NCI-H187 treated with DMSO at 0.1 percent for 48 hours (cell line): ENCODE results near the gene HP1BP3.

Experiments used
- DNase-seq: peaks from one replicate; lab custom pipeline; 2025; lab: John Stamatoyannopoulos, UW

Gene HP1BP3

GRCh38 chr1:20770314-20771087, 16.6 kb downstream of the HP1BP3 start:
- DNase-seq: no peak

- no peak for DNase-seq
Observed at GRCh38 chr1:20767271-20767670, 19.8 kb downstream of the HP1BP3 start.

DNA sequence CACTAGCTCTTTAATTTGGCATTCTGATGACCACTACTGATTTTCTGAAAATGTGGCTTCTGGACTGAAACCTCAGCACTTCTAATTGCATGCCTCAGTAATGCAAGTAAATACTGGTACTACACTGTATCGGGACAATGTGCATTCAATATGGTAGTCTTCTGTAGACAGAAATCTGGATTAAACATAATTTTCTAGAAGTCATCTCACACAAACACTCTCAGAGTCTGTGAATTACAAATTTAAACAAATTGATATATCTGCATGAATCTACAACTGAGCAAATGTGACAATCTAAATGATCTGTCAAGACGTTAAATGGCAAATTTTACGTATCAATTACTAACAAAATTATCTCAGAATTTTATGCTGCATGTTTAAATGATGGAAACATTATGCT, 23.7 kb downstream of the HP1BP3 start:
- DNase-seq: no peak

DNA sequence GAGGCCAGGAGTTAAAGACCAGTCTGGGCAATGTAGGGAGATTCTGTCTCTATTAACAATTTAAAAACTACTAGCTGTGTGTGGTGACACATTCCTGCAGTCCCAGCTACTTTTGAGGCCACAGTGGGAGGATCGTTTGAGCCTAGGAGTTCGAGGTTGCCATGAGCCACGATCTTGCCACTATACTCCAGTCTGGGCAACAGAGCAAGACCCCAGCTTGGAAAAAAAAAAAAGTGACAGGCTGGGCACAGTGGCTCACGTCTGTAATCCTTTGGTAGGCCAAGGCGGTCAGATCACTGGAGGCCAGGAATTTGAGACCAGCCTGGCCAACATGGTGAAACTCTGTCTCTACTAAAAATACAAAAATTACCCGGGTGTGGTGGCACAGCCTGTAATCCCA, 26.8 kb downstream of the HP1BP3 start:
- no peak for DNase-seq

- no peak for DNase-seq
Observed at GRCh38 chr1:20753589-20753988, 33.5 kb downstream of the HP1BP3 start.

- no peak for DNase-seq
Observed at GRCh38 chr1:20751462-20751990, 35.6 kb downstream of the HP1BP3 start.

DNA sequence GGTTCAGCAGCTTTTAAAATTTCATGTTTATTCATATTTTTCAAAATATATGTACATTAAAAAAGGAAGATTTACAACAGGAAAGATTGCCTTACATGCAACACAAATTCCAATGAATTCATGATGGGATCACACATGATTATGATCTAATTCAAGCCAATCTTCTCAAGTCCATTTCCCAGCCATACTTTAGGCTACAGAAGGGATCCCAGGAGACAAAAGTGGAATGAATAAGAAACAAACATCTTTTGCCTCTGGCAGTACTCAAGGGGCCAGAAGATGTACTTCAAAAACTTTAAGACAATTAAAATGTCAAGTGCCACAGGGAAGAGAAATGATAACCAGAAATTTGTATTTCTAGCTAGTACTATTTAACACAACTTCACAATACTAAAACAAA, 44.4 kb downstream of the HP1BP3 start:
- DNase-seq: no peak

DNA sequence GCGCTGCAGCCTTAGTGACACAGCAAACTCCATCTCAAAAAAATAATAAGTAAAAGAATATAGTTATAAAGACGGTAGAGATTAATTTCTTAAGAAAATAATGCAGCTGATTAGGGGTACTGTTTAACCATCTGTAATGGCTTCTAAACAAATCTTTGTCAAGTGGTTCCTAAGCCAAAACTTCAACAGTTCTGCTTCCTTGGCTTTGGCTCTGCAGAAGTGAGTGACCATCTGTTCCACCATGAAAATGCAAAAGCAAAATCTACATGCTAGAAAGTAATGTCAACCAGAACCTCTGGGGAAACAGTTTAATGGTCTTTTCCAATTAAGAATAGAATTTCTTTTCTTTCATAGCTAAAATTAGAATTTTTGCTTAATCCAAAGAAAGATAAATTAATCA, 46.3 kb downstream of the HP1BP3 start:
- DNase-seq: no peak

GRCh38 chr1:20739225-20739624, 47.9 kb downstream of the HP1BP3 start:
- DNase-seq: no peak

DNA sequence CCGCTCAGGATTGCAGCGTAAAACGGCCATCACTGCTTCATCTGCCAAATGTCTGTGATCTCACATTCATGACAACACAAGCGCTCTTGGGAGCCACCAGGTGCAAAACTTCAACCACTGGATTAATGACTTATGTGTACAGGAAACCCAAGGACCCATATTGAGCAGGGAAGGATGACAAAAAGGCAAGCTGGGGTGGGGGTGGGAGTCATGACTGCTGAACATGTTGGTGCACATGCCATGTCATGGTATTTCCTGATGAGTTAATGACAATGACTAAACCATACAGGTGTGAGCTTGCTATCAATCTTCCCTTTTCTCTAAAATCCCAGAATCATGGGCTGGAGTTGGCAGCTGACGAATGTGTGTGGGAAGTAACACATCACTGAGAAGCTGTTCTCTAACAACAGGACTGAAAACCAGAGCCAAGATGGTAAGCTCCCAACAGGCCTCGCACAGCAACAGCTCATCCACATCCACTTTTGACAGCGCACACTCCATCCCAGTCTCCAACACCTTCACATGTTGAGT, 51.5 kb downstream of the HP1BP3 start:
- DNase-seq: no peak

GRCh38 chr1:20733360-20733975, 53.6 kb downstream of the HP1BP3 start:
- DNase-seq: no peak

DNA sequence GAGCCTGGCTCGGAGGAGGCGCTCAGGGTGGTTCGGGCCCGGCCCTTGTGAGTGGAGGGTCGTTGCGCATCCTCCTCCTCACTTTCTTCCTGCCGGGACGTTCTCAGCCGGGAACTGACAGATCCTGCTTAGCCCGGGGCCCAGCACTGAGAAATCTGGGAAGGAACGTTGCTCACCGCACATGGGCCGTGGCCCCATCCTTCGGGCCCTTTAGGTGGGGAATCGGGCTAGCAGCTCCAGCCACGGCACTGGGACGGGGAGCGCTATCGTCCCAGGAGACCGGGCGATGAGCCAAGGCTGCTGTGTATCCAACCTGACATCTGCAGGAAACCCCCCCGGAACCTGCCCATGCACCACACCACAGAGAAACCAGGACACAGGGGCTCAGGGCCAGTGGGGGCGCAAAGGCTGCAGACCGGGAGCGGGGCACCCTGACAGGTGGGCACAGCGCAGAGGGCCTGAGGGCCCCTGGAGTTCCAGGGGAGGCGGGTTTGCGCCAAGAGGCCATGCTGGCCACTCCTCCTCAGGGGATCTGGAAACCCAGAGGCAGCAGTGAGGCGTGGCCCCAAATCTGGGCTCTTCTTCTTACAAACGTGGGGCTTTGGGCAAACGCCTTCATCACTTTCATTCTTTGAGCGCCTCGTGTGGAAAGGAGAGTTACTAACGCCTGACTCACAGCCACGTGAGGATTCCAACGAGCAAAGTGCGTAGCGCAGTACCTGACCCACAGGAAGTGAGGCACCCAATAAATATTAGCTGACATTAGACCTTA, 54.3 kb downstream of the HP1BP3 start, which contains the start of gene SH2D5:
Gene SH2D5, minus strand, starts transcription at position 116 of the 772 bp plus-strand sequence. CDS start 4,659 bp downstream, outside the sequence.
- no peak for DNase-seq

GRCh38 chr1:20732071-20732587, 55.0 kb downstream of the HP1BP3 start:
- DNase-seq: no peak

- DNase-seq: no peak
Observed at GRCh38 chr1:20731057-20731991, 55.8 kb downstream of the HP1BP3 start.

DNA sequence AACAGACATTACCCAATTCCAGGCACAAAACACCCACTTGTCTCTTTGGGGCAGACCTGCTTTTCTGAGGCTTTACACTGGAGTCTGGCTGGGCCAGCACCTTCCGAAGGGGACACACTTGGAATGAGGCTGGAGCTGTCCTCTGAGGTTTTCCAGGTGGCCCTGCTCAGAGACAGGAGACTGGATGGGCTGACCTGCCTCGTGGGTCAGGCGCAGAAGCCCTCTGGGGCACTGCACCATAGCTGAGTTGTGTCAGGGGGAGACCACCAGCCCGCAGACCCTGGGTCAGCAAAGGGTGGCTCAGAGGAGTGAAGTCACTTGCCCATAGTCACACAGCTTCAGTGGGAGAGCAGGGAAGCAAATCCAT, 56.4 kb downstream of the HP1BP3 start:
- DNase-seq: no peak

DNA sequence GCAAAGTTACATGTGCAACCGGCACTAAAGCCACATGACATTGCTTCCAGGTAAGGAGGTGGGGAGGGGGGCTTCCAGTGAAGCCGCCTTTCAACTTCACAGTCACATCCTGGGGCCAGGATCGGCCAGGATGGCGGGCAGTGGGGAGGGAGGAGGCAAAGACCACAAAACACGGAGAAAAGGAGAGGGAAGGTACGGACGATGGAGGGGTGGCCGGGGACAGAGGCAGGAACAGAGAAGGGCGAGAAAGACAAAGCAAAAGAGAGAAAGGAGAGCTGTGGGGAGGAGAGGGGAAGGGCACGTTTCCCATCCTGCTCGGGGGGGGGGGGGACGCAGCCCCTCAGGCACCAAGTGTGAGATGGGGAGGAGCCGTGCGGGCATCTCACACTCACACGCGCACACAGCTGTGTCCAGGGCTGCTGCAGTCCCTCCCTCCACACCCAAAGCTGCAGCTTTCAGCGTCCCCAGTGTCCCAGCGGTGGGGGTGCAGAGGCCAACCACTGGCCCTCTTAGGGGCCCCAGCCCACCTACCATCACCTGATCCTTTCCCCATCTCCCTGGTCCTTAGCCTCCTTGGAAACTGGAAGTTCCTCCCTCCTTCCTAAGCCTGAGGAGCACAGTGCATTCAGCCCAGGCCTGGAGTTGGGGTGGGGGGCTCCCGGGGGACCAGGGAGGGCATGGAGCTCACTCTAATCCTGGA, 57.0 kb downstream of the HP1BP3 start:
- no peak for DNase-seq

- DNase-seq: no peak
Observed at GRCh38 chr1:20729155-20729931, 57.8 kb downstream of the HP1BP3 start.

DNA sequence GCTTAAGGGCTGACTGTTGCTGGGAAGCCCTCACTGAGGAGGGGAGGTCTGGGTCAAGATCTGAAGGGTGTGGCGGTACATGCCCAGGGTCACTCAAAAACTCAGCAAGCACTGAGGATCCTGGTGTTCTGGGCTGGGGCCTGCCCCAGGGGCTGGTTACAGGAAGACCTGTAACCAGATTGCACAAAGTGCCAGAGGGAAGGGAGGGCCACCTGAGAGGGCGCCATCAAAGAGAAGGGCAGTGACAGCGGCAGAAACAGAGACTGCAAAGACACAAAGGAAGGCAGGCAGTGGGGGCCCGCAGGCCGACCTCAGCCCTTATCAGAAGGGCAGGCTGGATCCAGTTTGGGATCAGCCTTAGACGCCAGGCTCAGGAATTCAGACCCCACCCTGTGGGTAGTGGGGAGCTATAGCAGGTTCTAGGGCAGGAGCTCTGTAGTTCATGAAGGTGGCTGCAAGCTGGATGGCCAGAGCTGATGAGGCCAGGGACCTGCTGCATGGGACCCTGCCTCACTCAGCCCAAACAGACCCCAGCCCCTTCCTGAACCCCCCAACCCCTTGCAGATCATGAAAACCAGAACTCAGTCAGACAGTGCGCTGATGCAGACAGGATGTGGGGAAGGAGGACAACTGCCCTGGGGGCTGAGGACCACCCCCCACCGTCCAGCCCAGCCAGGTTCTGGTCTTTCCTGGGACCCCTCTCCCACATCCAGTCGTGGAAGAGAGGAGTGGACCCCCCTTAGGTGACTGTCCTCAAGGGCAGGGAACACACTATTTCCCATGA, 58.5 kb downstream of the HP1BP3 start:
- no peak for DNase-seq
